MG63 (cell line): ENCODE measurements around the gene OOEP. TPM values are rescaled to one million over a fixed set of nuclear protein-coding genes. Genes with fewer than 3 reads are reported as not detected.

Experiments used
- DNase-seq: peaks from one replicate; pipeline ENCODE4 v3.0.0-alpha.2; 2020
- H3K27me3 ChIP-seq: fragments of 250-450 bp; sonication (Bioruptor Pico); 2 replicates; pipeline ENCODE4 v1.5.1; 2020; ENCODE audit warnings: mild to moderate bottlenecking, moderate library complexity
- H3K36me3 ChIP-seq: fragments of 250-450 bp; sonication (Bioruptor Pico); 2 replicates; pipeline ENCODE4 v1.5.1; 2020; ENCODE audit warnings: mild to moderate bottlenecking, moderate library complexity
- H3K4me3 ChIP-seq: fragments of 250-450 bp; sonication (Bioruptor Pico); 2 replicates; pipeline ENCODE4 v1.5.1; 2020; ENCODE audit warnings: mild to moderate bottlenecking, moderate library complexity
- H3K9me3 ChIP-seq: fragments of 250-450 bp; sonication (Bioruptor Pico); 2 replicates; pipeline ENCODE4 v1.5.1; 2020; ENCODE audit warnings: mild to moderate bottlenecking, moderate library complexity
- total RNA-seq: library from RNA; depleted of rRNA; stranded (reverse); fragments of >200 nt; shearing (Covaris generic); gene quantifications from 2 replicates; pipeline ENCODE4 v1.2.3, GENCODE V29; 2014; ENCODE audit warnings: low replicate concordance; rRNA removed

Gene OOEP
- total RNA-seq, 1 experiment from 2014 or later, result not detected

- no peak for DNase-seq
- Histone ChIP-seq H3K27me3 (no peaks in the 10 kb centered on the region), H3K4me3 (no peak overlapping the region), H3K36me3 (no peaks in the 10 kb centered on the region), H3K9me3 (no peaks in the 10 kb centered on the region)
Measured at GRCh38 chr6:73340048-73340447, 29.6 kb downstream of the OOEP start.

- H3K4me3 ChIP-seq, result no peak overlapping the region
- no peaks in the 10 kb centered on the region for H3K36me3 ChIP-seq
- peak; percentile 42 for DNase-seq
Measured at GRCh38 chr6:73339340-73339739, 30.4 kb downstream of the OOEP start.

GRCh38 chr6:73329201-73329600 lies 40.5 kb downstream of the OOEP start:
- no peak overlapping the region for H3K4me3 ChIP-seq
- H3K27me3 ChIP-seq, result no peaks in the 10 kb centered on the region
- H3K9me3 ChIP-seq, result no peaks in the 10 kb centered on the region
- no peaks in the 10 kb centered on the region for H3K36me3 ChIP-seq
- DNase-seq, result no peak

More at GRCh38 chr6:73339340-73339739, 30.4 kb downstream of the OOEP start:
- H3K27me3 ChIP-seq, result no peaks in the 10 kb centered on the region
- H3K9me3 ChIP-seq, result no peaks in the 10 kb centered on the region

- no peak for DNase-seq
- Histone ChIP-seq H3K4me3 (no peak overlapping the region), H3K27me3 (no peaks in the 10 kb centered on the region), H3K9me3 (no peaks in the 10 kb centered on the region), H3K36me3 (no peaks in the 10 kb centered on the region)
Measured at GRCh38 chr6:73328790-73329189, 40.9 kb downstream of the OOEP start.

GRCh38 chr6:73325656-73326055 lies 44.0 kb downstream of the OOEP start:
- DNase-seq, result no peak
- Histone ChIP-seq H3K9me3 (no peaks in the 10 kb centered on the region), H3K36me3 (no peaks in the 10 kb centered on the region), H3K27me3 (no peaks in the 10 kb centered on the region), H3K4me3 (no peak overlapping the region)

GRCh38 chr6:73323323-73323722 lies 46.4 kb downstream of the OOEP start:
- Histone ChIP-seq H3K27me3 (no peaks in the 10 kb centered on the region), H3K4me3 (no peak overlapping the region), H3K9me3 (peaks cover 8% of the 10 kb centered on the region), H3K36me3 (no peaks in the 10 kb centered on the region)
- no peak for DNase-seq

Other genes starting within 250 kb of the OOEP start
- gene KHDC1L, start 144.4 kb downstream of the OOEP start, total RNA-seq, result not detected in 2 replicates
- gene KHDC1, start 106.7 kb downstream of the OOEP start, total RNA-seq, result 2.3 and 3.5 TPM in 2 replicates
- gene DPPA5, start 15.6 kb downstream of the OOEP start, total RNA-seq, result not detected in 2 replicates
- not detected in 2 replicates for gene KHDC3L, start 7.2 kb downstream of the OOEP start, total RNA-seq
- not detected in 2 replicates for gene DDX43, start 24.9 kb upstream of the OOEP start, total RNA-seq
- gene CGAS, start 82.4 kb upstream of the OOEP start, total RNA-seq, result 14.0 and 18.8 TPM in 2 replicates
- 20.1 and 21.1 TPM in 2 replicates for gene MTO1, start 91.8 kb upstream of the OOEP start, total RNA-seq
- gene EEF1A1, start 151.1 kb upstream of the OOEP start, total RNA-seq, result 14,402 and 16,931 TPM in 2 replicates